HG02763 (cell line): Measurements from ENCODE around the gene ROBO1.
"Not testable (repeated sequence)": the region's sequence is repeated elsewhere in the genome, so short reads cannot be mapped to it uniquely, and the experiment has no call there.

Experiments
- ATAC-seq: cut with Tn5 transposase; IDR thresholded peaks from one replicate; pipeline ENCODE4 v1.9.1; 2021; ENCODE audit warnings: mild to moderate bottlenecking, moderate library complexity; ENCODE audit not compliant: unreplicated experiment

Gene ROBO1

GRCh38 chr3:78725703-78726246 lies 1042.0 kb downstream of the ROBO1 start:
- ATAC-seq = no peak

DNA sequence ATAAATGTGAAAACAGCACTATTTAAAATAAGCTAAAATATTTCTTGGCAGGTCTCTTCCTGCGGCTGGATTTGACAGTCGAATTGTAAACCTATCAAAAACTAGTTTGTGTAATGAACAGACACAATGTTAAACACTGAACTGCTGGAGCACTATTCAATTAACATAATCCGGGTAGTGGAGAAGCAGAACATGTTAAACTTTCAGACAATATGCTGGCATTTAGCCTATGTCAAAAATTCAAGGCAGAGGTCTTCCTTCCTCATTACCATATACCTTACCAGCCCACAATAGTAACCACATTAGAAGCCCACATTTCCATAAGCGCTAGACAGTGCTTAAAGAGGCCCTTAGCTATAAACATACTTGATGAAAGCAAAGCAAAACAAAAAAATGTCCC lies 1042.9 kb downstream of the ROBO1 start:
- no peak for ATAC-seq

GRCh38 chr3:78724364-78724763 lies 1043.4 kb downstream of the ROBO1 start:
- ATAC-seq = not testable (repeated sequence)

DNA sequence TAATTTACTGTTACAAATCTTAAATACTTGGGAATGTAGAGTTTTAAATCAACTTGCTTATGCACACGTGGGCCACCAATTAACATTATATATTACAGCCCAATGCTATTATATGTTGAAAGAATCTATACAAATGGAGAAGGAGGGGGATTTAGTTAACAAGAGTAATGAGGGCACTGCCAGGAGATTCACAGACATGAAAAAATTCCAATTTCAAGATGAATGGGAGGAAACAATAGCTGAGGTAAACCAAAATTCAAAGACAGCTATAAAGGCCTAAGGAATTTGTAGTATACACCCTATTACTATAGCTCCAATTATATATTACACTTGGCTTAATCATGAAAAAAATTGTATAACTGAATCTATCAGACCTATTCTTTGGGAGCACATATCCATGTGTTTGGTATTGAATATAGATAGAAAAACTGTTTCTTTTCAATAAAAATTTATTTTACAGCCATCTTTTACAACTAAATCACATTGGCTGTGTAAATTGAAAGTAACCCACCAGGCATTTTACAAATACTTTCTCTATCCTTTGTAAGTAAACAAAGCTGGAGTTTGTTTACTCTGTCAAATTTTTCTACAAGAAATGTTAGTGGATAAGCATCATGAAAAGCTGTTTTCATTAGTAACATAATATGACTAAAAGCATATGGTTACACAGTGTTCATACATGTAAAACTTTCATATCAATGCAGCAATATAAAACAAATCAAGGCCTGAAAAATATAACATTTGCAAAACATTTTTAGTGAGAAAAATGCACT lies 1045.8 kb downstream of the ROBO1 start:
- ATAC-seq = no peak

DNA sequence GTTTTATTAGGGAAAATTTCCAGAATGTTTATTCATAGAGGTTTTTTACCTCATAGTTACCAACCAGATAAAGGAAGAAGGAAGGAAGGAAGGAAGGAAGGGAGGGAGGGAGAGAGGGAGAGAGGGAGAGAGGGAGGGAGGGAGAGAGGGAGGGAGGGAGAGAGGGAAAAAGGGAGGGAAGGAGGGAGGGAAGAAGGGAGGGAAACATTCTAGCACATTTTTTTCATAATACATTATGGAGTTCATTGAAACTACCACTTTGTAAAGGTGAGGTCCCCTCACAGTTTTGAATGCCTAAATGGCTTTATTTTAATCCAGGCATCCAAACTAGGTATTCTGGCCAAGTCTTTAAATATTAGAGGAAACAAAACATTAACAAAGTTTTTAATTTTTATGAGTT lies 1049.1 kb downstream of the ROBO1 start:
- no peak for ATAC-seq

- ATAC-seq = no peak
These were observed 1050.8 kb downstream of the ROBO1 start for GRCh38 chr3:78717041-78717440.

DNA sequence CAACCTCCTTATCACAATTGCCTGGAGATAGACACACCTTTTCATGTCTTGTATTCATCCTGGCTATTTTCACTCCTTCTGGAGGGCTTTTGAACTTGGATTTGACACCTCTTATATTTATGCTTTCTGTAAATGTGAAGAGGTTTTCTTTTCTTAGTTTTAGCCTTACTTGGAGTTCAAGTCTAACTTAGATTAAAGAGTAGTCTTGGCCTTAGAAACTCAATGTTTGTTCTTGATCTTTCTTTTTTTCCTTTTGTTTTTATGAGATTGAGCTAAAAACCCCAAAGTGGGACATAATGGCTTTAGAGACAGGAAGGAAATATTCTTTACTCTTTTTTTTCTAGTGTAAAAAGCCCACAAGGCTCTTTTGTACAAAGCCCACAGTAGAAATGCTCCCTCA lies 1054.9 kb downstream of the ROBO1 start:
- no peak for ATAC-seq

DNA sequence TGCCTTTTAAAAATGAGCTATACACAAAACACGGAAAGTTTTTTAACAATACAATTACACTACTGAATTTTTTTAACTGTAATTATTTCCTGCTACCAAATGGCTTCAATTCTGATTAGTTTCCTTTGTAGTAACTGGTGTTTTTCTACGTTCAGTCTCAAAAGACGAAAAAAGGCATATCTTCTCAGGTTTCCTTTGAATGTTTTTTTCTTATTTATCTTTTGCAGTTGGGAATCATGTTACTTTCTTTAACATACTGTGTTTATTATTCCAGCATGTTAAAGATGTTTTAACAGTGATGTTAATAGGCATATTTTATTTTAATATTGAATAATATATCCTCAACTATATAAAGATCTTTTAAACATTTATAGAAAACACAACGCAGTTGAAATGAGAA lies 1055.5 kb downstream of the ROBO1 start:
- no peak for ATAC-seq

GRCh38 chr3:78708565-78709073 lies 1059.2 kb downstream of the ROBO1 start:
- ATAC-seq = no peak

GRCh38 chr3:78707609-78708008 lies 1060.2 kb downstream of the ROBO1 start:
- no peak for ATAC-seq

GRCh38 chr3:78706906-78707523 lies 1060.8 kb downstream of the ROBO1 start:
- no peak for ATAC-seq

- ATAC-seq = no peak
These were observed 1063.9 kb downstream of the ROBO1 start for GRCh38 chr3:78703944-78704343.

GRCh38 chr3:78701537-78701936 lies 1066.3 kb downstream of the ROBO1 start:
- no peak for ATAC-seq

DNA sequence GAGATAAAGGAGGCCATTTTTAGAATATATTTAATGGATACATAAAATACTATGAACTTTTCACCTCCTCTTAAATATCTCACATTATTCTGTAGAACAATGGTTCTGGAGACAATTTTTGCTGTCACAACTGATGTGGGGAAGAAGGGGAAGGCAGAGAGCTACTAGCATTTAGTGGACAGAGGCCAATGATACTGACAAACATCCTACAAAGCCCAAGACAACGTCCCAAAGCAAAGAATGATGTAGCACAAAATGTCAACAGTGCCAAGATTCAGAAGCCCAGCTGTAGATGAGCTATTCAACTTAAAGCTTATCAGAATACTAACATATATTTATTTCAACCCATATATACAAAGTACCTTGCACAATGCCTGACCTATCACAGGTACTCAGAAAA lies 1069.4 kb downstream of the ROBO1 start:
- no peak for ATAC-seq

- no peak for ATAC-seq
These were observed 1070.4 kb downstream of the ROBO1 start for GRCh38 chr3:78697426-78697825.

GRCh38 chr3:78690766-78691165 lies 1077.0 kb downstream of the ROBO1 start:
- no peak for ATAC-seq

- ATAC-seq = no peak
These were observed 1078.4 kb downstream of the ROBO1 start for GRCh38 chr3:78689378-78689777.

DNA sequence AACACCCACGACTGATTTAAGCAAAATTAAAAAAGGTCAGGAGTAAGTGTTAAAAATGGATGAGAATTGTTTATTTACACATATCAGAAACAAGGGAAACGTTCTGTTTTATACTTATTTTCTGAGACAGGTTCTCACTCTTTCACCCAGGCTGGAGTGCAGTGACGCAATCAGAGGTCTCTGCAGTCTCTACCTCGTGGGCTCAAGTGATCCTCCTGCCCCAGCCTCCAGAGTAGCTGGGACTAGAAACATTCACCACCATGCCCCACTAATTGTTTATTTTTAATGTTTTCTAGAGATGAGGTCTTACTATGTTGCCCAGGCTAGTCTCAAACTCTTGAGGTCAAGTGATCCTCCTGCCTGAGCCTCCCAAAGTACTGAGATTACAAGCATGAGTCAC lies 1080.3 kb downstream of the ROBO1 start:
- no peak for ATAC-seq

GRCh38 chr3:78683284-78683683 lies 1084.5 kb downstream of the ROBO1 start:
- no peak for ATAC-seq

GRCh38 chr3:78675119-78675805 lies 1092.5 kb downstream of the ROBO1 start:
- ATAC-seq = not testable (repeated sequence)

- ATAC-seq = no peak
These were observed 1097.1 kb downstream of the ROBO1 start for GRCh38 chr3:78670746-78671145.

DNA sequence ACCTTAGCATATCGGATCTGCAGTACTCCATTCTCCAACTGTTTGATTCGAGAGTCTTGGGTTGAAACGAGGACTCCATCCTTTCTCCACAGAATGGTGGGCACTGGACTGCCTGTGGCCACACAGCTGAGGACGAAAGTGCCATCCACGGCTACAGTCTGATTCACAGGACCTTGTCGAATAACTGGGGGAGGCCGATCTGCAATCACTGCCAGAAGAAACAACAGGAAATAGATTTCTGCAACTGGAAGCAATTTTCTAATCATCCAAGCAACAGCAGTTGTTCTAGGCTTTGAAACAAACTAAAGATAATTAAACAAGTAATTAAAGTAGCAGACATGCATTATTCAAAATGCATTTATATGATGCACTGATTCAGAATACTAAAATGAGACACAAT lies 1097.7 kb downstream of the ROBO1 start:
- no peak for ATAC-seq
